Fibroblast of villous mesenchyme (primary cell): Measurements from ENCODE around the gene CCNA2. TPM values are rescaled to one million over a fixed set of nuclear protein-coding genes. Genes with fewer than 3 reads are reported as not detected.
A peak's percentile ranks its signal among the peaks of the same experiment; 100 is the strongest.

ENCODE experiments used
- DNase-seq: peaks from one replicate; pipeline ENCODE4 v3.0.0-alpha.2; 2010; ENCODE audit warnings: low read depth
- H3K4me3 ChIP-seq: 2 replicates; pipeline ENCODE4 v1.5.1; 2011; ENCODE audit warnings: low read depth, mild to moderate bottlenecking, low read length
- CTCF ChIP-seq: IDR thresholded peaks from 2 replicates; pipeline ENCODE4 v1.5.1; 2012; ENCODE audit warnings: low read depth, mild to moderate bottlenecking, low read length; ENCODE audit not compliant: insufficient read depth
- total RNA-seq: library from RNA; depleted of rRNA; stranded (reverse); fragments of >200 nt; gene quantifications from 2 replicates; pipeline ENCODE4 v1.2.3, GENCODE V29; 2012

The CCNA2 gene
- 27.1 and 54.0 TPM in 2 replicates for total RNA-seq

GRCh38 chr4:121823505-121824170 lies at the start of gene CCNA2:
TSS of gene CCNA2 (minus strand) at chr4:121823883. CDS start at chr4:121823628, 255 bp downstream.
- no peak for TF ChIP-seq CTCF
- peak within 1 kb of the TSS; percentile 85 for H3K4me3 ChIP-seq
- peak; percentile 98 for DNase-seq

GRCh38 chr4:121869841-121870822 lies 46.4 kb upstream of the CCNA2 start, which contains the start of gene BBS7:
TSS of gene BBS7 (minus strand) at chr4:121870474. CDS start at chr4:121870313, 161 bp downstream.
- peak; percentile 97 for DNase-seq
- TF ChIP-seq CTCF, result no peak
- peak within 1 kb of the TSS; percentile 82 for H3K4me3 ChIP-seq

- TF ChIP-seq CTCF, result no peak
- DNase-seq, result no peak
- no peak overlapping the region for H3K4me3 ChIP-seq
Measured at GRCh38 chr4:121863799-121864198, 40.1 kb upstream of the CCNA2 start.

- no peak for DNase-seq
- H3K4me3 ChIP-seq, result no peak overlapping the region
- no peak for TF ChIP-seq CTCF
Measured at GRCh38 chr4:121861426-121861825, 37.7 kb upstream of the CCNA2 start.

GRCh38 chr4:121860121-121860520 lies 36.4 kb upstream of the CCNA2 start:
- H3K4me3 ChIP-seq, result no peak overlapping the region
- TF ChIP-seq CTCF, result no peak
- no peak for DNase-seq

- no peak for DNase-seq
- no peak for TF ChIP-seq CTCF
- H3K4me3 ChIP-seq, result no peak overlapping the region
Measured at GRCh38 chr4:121851354-121851753, 27.7 kb upstream of the CCNA2 start.
